HepG2 (cell line): ENCODE data around the gene TMA7B. TPM values are rescaled to one million over a fixed set of nuclear protein-coding genes. Genes with fewer than 3 reads are reported as not detected.

Experiments
- ATAC-seq: fragments of 200-7000 bp; cut with Tn5 transposase; 3 replicates; pipeline ENCODE4 v1.9.1; 2020; ENCODE audit warnings: mild to moderate bottlenecking, moderate library complexity
- BruUV-seq: library from RNA; stranded (reverse); fragments of 400-500 nt; replicated peaks from 2 replicates; lab custom pipeline; 2021; lab: Mats Ljungman, UMichigan
- CTCF ChIA-PET: fragments of 300-600 bp; formaldehyde crosslinking; extraction: SDS; loops from one replicate; lab custom pipeline; 2021; ENCODE audit warnings: low total read pairs, inconsistent platforms, low intra/inter-chr PET ratio; lab: Yijun Ruan, JAX
- POLR2A ChIA-PET: fragments of 350-600 bp; sonication (Branson Sonifier 250); formaldehyde crosslinking; loops from one replicate; lab custom pipeline; 2020; ENCODE audit warnings: antibody characterized with exemption, inconsistent platforms; lab: Yijun Ruan, JAX
- DNase-seq: peaks from one replicate; pipeline ENCODE4 v3.0.0-alpha.2; 2015; ENCODE audit warnings: low spot score
- FAIRE-seq: peaks from 3 replicates; lab custom pipeline; 2011; peaks lifted over from hg19 to GRCh38; lab: Jason Lieb, UNC
- H2AFZ ChIP-seq: one replicate; pipeline ENCODE4 v1.6.1; 2011; ENCODE audit warnings: low read length, inconsistent platforms
- H3K27ac ChIP-seq: fragments of 300-600 bp; 3 replicates; pipeline ENCODE4 v1.8.0; 2011; ENCODE audit warnings: mixed run types, mild to moderate bottlenecking, mixed read lengths, low read length, inconsistent platforms; ENCODE audit not compliant: insufficient read depth; ENCODE audit errors: extremely low read length
- H3K27me3 ChIP-seq, 2 experiments: fragments of 200-600 bp in 1 of 2; 2 replicates in 1 of 2; 3 replicates in 1 of 2; pipeline versions ENCODE4 v1.6.0 to v1.8.0; 2011; ENCODE audit warnings: low read length in 2 of 2, mild to moderate bottlenecking in 2 of 2, moderate library complexity in 2 of 2, inconsistent platforms in 1 of 2; ENCODE audit not compliant: insufficient read depth in 2 of 2, control insufficient read depth in 1 of 2
- H3K36me3 ChIP-seq, 2 experiments: fragments of 200-600 bp in 1 of 2; replicated peaks in 1 of 2; 2 replicates in 1 of 2; 3 replicates in 1 of 2; pipeline versions ENCODE4 v1.5.1 to v1.8.0; 2011; ENCODE audit warnings: low read length in 2 of 2, inconsistent platforms in 1 of 2; ENCODE audit not compliant: insufficient read depth in 2 of 2, control insufficient read depth in 1 of 2
- H3K4me1 ChIP-seq: 2 replicates; pipeline ENCODE4 v1.5.1; 2012; ENCODE audit warnings: low read length, inconsistent platforms; ENCODE audit not compliant: insufficient read depth
- H3K4me2 ChIP-seq: 2 replicates; pipeline ENCODE4 v1.6.0; 2011; ENCODE audit warnings: low read depth, low read length, inconsistent platforms
- H3K4me3 ChIP-seq, 3 experiments: fragments of 200-600 bp in 1 of 3; sonication (generic), shearing (Covaris generic) in 1 of 3; replicated peaks in 1 of 3; 2 replicates each; pipeline ENCODE4 v1.5.1; 2011 to 2016; ENCODE audit warnings: low read length in 3 of 3, inconsistent platforms in 2 of 3, low read depth in 2 of 3, mild to moderate bottlenecking in 2 of 3, control low read depth in 1 of 3, mixed read lengths in 1 of 3; ENCODE audit not compliant: insufficient read depth in 1 of 3
- H3K79me2 ChIP-seq: one replicate; pipeline ENCODE4 v1.6.1; 2011; ENCODE audit warnings: low read length, inconsistent platforms; ENCODE audit not compliant: insufficient read depth
- H3K9ac ChIP-seq: 2 replicates; pipeline ENCODE4 v1.6.0; 2011; ENCODE audit warnings: mild to moderate bottlenecking, low read depth, low read length, inconsistent platforms; ENCODE audit not compliant: insufficient read depth
- H3K9me3 ChIP-seq: 2 replicates; pipeline ENCODE4 v1.5.1; 2012; ENCODE audit warnings: mild to moderate bottlenecking, low read length
- H4K20me1 ChIP-seq: 2 replicates; pipeline ENCODE4 v1.6.0; 2011; ENCODE audit warnings: inconsistent platforms, mild to moderate bottlenecking, low read length, moderate library complexity; ENCODE audit not compliant: insufficient read depth
- ATF7 ChIP-seq, 2 experiments: fragments of 450-650 bp in 1 of 2; sonication (generic) in 1 of 2; formaldehyde crosslinking in 1 of 2; IDR thresholded peaks; 2 replicates each; pipeline versions ENCODE4 v1.4.0 to v1.6.1; 2016 to 2020; ENCODE audit warnings: antibody characterized with exemption in 1 of 2, mild to moderate bottlenecking in 1 of 2, missing genetic modification reagents in 1 of 2
- CREB1 ChIP-seq, 2 experiments: fragments of 450-650 bp in 1 of 2; IDR thresholded peaks; 2 replicates each; pipeline ENCODE4 v1.6.1; 2016 to 2017; ENCODE audit warnings: control low read depth in 1 of 2, mild to moderate bottlenecking in 1 of 2, missing compliant biosample characterization in 1 of 2, missing genetic modification characterization in 1 of 2
- PTBP1 ChIP-seq: fragments of 200-400 bp; formaldehyde crosslinking; IDR thresholded peaks from 2 replicates; pipeline ENCODE4 v1.6.1; 2018; ENCODE audit warnings: low read length, low read depth; ENCODE audit not compliant: poor library complexity, severe bottlenecking
- ZBED4 ChIP-seq: sonication (generic); formaldehyde crosslinking; IDR thresholded peaks from 2 replicates; pipeline ENCODE4 v1.4.0; 2020; ENCODE audit warnings: missing genetic modification reagents, borderline replicate concordance
- WGBS: methylation state at CpG from one replicate; pipeline ENCODE4 v1.1.6; 2017; ENCODE audit warnings: low lambda C conversion rate; 5-methylcytosine and 5-hydroxymethylcytosine counted together
- in situ Hi-C: cut with HindIII; loops from 2 replicates; pipeline ENCODE4 v1.10.0; 2017; ENCODE audit warnings: low pct_unique_long_range_greater_than_20kb; ENCODE audit not compliant: extremely low pct_ligation_motif_present
- intact Hi-C: fragments of 100-400 bp; cut with micrococcal nuclease; formaldehyde crosslinking; loops from one replicate; pipeline ENCODE4 v1.10.0; 2022; ENCODE audit not compliant: unreplicated experiment
- polyA plus RNA-seq, 8 experiments: library from polyadenylated mRNA; depleted of rRNA in 3 of 8; stranded (reverse) in 7 of 8; unstranded in 1 of 8; fragments of >200 nt; fragmentation: Illumina TruSeq in 4 of 8; extraction: Trizol in 4 of 8; gene quantifications; 2 replicates each; pipeline versions ENCODE4 v1.2.1 to v1.2.3, GENCODE V29; 2011 to 2016; ENCODE audit warnings: low read depth in 4 of 8, missing spikeins in 1 of 8, mixed read lengths in 1 of 8; ENCODE audit not compliant: insufficient read depth in 1 of 8
- total RNA-seq, 5 experiments: library from RNA; depleted of rRNA; stranded (reverse); fragments of >200 nt; fragmentation: Illumina TruSeq; extraction: Trizol; gene quantifications; 2 replicates each; pipeline ENCODE4 v1.2.3, GENCODE V29; 2016; ENCODE audit warnings: low read depth in 1 of 5
- TF ChIP-seq, protein P1 (sequence below): IDR thresholded peaks from 2 replicates; pipeline ENCODE4 v1.6.1; 2016; ENCODE audit warnings: low read depth

Gene TMA7B
- total and polyA plus RNA-seq, 2 of the 13 experiments (the other 11 are each of a cell fraction or from before 2014, with no cell fraction given), result not detected

DNA sequence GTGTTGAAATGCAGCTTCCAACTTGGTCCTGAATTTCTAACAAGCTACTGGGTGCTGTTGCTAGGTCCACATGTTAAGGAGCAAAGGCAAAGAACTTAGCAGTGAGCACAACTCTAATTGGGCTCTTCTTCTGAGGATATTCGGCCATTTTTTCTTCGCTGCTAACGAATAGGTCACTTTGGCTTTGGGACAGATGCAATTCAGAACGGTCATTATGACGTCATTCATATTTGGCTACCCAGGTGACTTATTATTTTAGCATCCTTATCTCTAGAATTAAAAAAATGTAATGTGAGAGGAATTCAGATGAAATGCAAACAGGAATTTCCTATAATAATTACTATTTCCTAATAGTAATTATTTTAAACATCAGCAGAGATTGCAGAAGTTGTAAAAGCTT is 13.9 kb downstream of the TMA7B start:
- POLR2A ChIA-PET, result no interaction called here

More for the DNA sequence above, 13.9 kb downstream of the TMA7B start:
- CTCF ChIA-PET, result no interaction called here
- peaks cover 7 to 38% of the 10 kb centered on the region in 2 experiments; a peak in 4 of 5 replicates for H3K27me3 ChIP-seq
- no peak overlapping the region for H2AFZ ChIP-seq
- WGBS, result 23% methylated on average over 5 of the region's 5 CpGs
- H3K4me1 ChIP-seq, result no peaks in the 10 kb centered on the region
- H3K4me3 ChIP-seq, result no peak overlapping the region
- in situ Hi-C loops (no loop called here), intact Hi-C loops (no loop called here)
- H4K20me1 ChIP-seq, result no peaks in the 10 kb centered on the region
- no peak overlapping the region for H3K9ac ChIP-seq
- H3K27ac ChIP-seq, result no peak overlapping the region
- no peaks in the 10 kb centered on the region for H3K36me3 ChIP-seq
- no TSS peak for BruUV-seq
- H3K9me3 ChIP-seq, result no peaks in the 10 kb centered on the region
- DNase-seq (no peak), ATAC-seq (no peak), FAIRE-seq (no peak)
- H3K4me2 ChIP-seq, result no peak overlapping the region
- H3K79me2 ChIP-seq, result no peaks in the 10 kb centered on the region
- TF ChIP-seq PTBP1 (no peak), ZBED4 (CRISPR knock-in tag) (no peak), ATF7 (IDR thresholded peaks at IDR 0.05) (peak; percentile 98), ATF7 (CRISPR knock-in tag; IDR thresholded peaks at IDR 0.05) (no peak), CREB1 (IDR thresholded peaks at IDR 0.05) (peak; percentile 93), CREB1 (CRISPR knock-in tag; IDR thresholded peaks at IDR 0.05) (no peak)
- TF ChIP-seq, protein P1, sequence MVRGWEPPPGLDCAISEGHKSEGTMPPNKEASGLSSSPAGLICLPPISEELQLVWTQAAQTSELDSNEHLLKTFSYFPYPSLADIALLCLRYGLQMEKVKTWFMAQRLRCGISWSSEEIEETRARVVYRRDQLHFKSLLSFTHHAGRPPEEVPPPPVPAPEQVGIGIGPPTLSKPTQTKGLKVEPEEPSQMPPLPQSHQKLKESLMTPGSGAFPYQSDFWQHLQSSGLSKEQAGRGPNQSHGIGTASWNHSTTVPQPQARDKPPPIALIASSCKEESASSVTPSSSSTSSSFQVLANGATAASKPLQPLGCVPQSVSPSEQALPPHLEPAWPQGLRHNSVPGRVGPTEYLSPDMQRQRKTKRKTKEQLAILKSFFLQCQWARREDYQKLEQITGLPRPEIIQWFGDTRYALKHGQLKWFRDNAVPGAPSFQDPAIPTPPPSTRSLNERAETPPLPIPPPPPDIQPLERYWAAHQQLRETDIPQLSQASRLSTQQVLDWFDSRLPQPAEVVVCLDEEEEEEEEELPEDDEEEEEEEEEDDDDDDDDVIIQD (CRISPR knock-in tag), result no peak
